Peyer's patch (tissue), 4 donors: ENCODE results near the gene MBIP.

Experiments used
- POLR2A ChIP-seq, 2 donors: fragments of 450-650 bp; IDR thresholded peaks; one replicate each; pipeline ENCODE4 v1.5.1; 2017; ENCODE audit warnings: antibody characterized with exemption in 2 of 2, mild to moderate bottlenecking in 2 of 2, moderate library complexity in 2 of 2
- TF ChIP-seq, protein P1 (sequence below), 6 experiments: fragments of 450-650 bp in 4 of 6; fragments of 200-600 bp in 2 of 6; sonication (generic) in 1 of 6; IDR thresholded peaks; one replicate each; pipeline ENCODE4 v1.5.1; 2017 to 2019; ENCODE audit warnings: antibody characterized with exemption in 6 of 6, mild to moderate bottlenecking in 3 of 6, moderate library complexity in 1 of 6

- TF ChIP-seq, protein P1, sequence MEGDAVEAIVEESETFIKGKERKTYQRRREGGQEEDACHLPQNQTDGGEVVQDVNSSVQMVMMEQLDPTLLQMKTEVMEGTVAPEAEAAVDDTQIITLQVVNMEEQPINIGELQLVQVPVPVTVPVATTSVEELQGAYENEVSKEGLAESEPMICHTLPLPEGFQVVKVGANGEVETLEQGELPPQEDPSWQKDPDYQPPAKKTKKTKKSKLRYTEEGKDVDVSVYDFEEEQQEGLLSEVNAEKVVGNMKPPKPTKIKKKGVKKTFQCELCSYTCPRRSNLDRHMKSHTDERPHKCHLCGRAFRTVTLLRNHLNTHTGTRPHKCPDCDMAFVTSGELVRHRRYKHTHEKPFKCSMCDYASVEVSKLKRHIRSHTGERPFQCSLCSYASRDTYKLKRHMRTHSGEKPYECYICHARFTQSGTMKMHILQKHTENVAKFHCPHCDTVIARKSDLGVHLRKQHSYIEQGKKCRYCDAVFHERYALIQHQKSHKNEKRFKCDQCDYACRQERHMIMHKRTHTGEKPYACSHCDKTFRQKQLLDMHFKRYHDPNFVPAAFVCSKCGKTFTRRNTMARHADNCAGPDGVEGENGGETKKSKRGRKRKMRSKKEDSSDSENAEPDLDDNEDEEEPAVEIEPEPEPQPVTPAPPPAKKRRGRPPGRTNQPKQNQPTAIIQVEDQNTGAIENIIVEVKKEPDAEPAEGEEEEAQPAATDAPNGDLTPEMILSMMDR (IDR thresholded peaks at IDR 0.05) = no peak
- no peak for TF ChIP-seq POLR2A (IDR thresholded peaks at IDR 0.05)
These were observed 64.2 kb downstream of the MBIP start for GRCh38 chr14:36256126-36256801.
